Measurements from ENCODE around the gene RBM43.

Gene RBM43

DNA sequence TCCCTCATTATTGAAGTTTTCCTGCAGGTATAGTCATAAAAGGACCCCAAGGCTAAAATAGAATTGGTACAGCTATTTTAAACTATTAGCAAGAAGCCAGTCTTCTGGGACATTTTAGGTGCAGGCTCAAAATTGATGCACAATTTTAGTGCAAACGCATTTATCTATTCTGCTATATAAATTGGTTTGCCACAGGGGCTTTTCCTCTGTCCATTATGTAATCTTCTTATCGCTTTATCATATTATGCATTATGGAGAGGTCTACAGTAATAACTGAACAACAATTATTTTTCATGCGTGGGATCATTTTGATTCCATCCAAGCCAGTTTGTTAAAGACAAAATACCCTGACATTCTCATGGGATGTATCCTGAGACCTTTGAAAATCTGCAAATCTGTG lies 54.6 kb downstream of the RBM43 start:
- no peak for ATAC-seq

DNA sequence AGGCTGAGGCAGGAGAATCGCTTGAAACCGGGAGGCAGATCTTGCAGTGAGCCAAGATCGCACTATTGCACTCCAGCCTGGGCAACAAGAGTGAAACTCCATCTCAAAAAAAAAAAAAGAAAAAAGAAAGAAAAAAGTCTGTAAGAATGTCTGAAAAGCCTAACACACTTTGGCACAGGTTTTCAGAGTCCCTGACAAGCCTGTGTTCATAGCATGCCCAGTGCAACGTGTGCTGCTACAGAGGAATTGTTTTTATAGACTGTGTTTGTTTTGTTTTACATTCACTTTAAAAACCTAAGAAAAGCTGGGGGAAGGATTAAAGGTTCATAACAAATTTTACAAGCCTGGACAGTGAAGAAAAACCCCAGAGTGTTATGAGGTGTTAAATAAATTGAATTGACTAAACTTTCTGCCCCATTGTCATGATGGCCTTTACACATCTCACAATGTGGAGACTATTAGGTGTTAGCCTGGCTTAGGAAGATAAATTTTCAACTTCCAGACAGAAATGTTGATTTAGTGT lies 55.2 kb downstream of the RBM43 start:
- no peak for ATAC-seq

DNA sequence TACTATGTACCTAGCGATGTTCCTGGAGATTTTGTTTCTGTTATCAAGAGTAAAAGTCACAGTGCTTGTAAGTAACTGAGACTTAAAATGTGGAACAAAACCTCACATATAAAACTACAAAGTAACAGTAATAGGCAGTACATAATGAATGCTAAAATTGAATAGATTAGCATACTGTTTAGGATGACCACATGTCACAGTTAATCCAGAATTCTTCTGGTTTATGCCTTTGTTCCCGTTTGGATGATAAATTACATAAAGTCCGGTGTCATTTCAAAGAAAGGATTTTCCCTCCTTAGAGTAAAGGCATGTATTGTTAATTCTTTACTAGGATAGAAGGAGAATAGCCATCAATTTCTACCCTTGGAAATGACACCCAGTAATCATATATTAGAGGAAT lies 56.1 kb downstream of the RBM43 start:
- no peak for ATAC-seq

DNA sequence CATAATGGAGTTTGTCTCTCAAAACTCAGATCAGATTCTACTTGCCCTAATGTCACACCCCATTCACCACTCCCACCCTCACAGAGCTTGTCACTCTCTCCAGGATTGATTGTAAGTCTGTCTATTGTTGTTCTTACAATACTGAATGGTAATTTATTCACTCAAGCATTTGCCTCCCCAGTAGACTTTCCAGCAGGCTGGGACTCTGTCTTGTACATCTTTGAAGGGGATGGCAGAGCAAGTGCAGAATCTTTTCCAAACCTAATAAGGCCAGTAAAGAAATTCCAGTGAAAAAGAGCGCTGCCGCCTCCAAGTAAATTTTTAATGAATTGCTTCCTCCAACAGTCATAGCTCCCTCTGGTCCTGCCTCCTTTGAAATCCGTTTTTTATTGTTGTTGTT lies 56.9 kb downstream of the RBM43 start:
- ATAC-seq: no peak

DNA sequence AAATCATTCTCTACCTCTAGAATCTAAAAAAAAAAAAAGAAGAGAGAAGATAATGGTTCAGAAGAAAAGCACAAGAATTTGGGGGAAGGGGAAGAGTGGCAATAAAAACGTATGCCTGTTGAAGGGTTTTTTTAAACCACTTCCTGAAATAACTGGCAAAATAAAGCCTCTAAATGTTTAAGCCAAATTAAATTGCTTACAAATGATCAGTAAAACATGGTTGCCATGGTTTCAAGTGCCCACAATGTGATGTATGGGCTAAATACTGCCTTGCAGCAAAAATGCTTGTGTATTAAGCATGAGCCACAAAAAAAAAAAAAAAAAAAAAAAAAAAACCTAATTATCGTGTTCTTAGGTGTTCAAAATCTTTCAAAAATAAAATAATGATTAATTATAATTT lies 60.8 kb downstream of the RBM43 start:
- no peak for ATAC-seq

DNA sequence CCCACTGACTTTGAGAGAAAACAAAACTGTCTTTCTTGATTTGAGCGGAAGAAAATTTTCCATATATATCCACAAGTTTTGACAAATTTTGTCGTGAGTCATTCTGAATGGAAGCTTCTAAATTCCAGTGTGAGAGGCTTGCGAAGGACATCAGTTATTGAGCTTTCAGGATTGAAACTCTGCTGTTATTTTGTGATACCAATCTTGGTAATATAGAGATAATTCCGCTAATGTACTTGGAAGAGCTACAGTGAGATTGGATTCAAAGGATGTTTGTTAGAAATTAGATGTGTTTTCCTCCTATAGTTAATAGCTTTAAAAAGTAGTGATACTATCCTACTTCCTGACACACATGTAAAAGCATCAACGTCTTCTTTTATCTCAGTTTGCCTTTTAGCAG lies 61.4 kb downstream of the RBM43 start:
- no peak for ATAC-seq

DNA sequence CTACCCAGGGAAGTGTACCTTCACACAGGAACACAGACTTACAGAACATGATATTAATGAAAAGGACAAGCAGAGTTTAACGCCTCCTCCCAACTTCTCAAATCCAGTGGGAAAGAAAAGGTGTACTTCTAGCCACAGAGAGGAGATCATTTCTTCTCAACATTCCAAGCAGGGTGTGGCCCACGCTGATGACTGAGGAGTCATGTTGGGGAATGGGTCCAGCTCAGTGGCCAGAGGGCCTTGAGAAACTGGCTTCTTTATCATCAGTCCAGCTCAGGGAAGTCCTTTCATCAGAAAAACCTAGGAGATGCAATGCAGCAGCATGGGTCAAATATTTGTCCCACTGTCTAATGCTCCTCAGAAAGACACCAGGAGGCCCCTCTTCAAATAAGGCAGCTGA lies 63.0 kb downstream of the RBM43 start:
- no peak for ATAC-seq

Measured in activated CD4-positive, CD25-positive, alpha-beta regulatory T cell treated with anti-CD3 and anti-CD28 coated beads, Interleukin-2, amount 50 U/mL, for 24 hours (primary cell).